Effector memory CD4-positive, alpha-beta T cell (primary cell): ENCODE results near the gene FBXO44.
"Not testable (repeated sequence)": the region's sequence is repeated elsewhere in the genome, so short reads cannot be mapped to it uniquely, and the experiment has no call there.

Experiments used
- DNase-seq, 3 donors: peaks; one replicate each; pipeline ENCODE4 v3.0.0-alpha.2; 2020
- H3K27ac ChIP-seq: 2 replicates; pipeline ENCODE4 v1.7.0; 2013; ENCODE audit warnings: mild to moderate bottlenecking, low read length, moderate library complexity; ENCODE audit not compliant: insufficient read depth, poor library complexity, severe bottlenecking
- H3K27me3 ChIP-seq: replicated peaks from 2 replicates; pipeline ENCODE4 v1.7.0; 2013; ENCODE audit warnings: mild to moderate bottlenecking, low read length; ENCODE audit not compliant: insufficient read depth, control insufficient read depth, poor library complexity, severe bottlenecking
- H3K36me3 ChIP-seq: 2 replicates; pipeline ENCODE4 v1.7.0; 2013; ENCODE audit warnings: mild to moderate bottlenecking, low read length, moderate library complexity; ENCODE audit not compliant: control insufficient read depth, insufficient read depth
- H3K4me1 ChIP-seq: 2 replicates; pipeline ENCODE4 v1.7.0; 2013; ENCODE audit warnings: low read length, mild to moderate bottlenecking; ENCODE audit not compliant: control insufficient read depth, insufficient read depth, poor library complexity, severe bottlenecking
- H3K4me3 ChIP-seq: 2 replicates; pipeline ENCODE4 v1.7.0; 2013; ENCODE audit warnings: low read length, low read depth, mild to moderate bottlenecking; ENCODE audit not compliant: insufficient read depth, poor library complexity, severe bottlenecking
- H3K9me3 ChIP-seq: 2 replicates; pipeline ENCODE4 v1.7.0; 2013; ENCODE audit warnings: mild to moderate bottlenecking, low read length, moderate library complexity; ENCODE audit not compliant: control insufficient read depth

The FBXO44 gene

DNA sequence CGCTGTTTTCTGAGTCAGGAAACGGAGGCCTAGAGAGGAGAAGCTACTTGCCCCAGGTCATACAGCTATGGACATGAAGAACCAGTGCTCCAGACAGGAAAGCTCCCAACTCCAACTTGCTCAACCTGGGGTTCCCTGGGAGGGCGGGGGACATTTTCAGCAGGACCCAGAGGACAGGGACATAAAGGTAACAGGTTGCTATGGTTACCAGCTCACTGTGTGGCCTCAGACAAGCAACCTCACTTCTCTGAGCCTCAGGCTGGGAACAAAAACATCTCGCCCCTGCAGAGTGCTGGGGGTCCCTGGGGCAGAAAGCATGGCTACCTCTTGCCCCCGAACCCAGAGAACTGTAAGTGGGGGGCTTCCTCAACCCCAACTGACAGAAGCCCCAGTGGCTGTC is 16.6 kb upstream of the FBXO44 start:
- Histone ChIP-seq H3K27me3 (no peaks in the 10 kb centered on the region), H3K4me3 (no peak overlapping the region), H3K9me3 (no peaks in the 10 kb centered on the region), H3K27ac (no peak overlapping the region), H3K36me3 (no peaks in the 10 kb centered on the region), H3K4me1 (no peaks in the 10 kb centered on the region)
- no peak for DNase-seq

DNA sequence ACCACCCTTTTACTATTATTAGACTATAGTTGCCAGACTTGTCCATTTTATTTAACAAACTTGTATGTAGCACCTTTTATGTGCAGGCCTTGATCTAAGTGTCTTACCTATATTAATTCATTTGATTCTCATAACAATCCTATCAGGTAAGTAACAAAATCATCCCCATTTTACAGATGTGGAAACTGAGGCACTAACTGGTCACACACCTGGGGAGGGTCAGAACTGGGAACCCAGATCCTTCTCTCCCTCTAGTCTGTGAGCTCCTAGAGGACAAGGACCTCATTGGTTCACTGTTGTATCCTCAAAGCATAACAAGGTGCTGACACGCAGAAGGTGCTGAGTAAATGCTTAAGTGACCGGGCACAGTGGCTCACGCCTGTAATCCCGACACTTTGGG is 15.3 kb upstream of the FBXO44 start:
- no peaks in the 10 kb centered on the region for H3K36me3 ChIP-seq
- no peaks in the 10 kb centered on the region for H3K9me3 ChIP-seq
- no peak overlapping the region for H3K27ac ChIP-seq
- H3K4me3 ChIP-seq = no peak overlapping the region
- DNase-seq = no peak
- H3K4me1 ChIP-seq = no peaks in the 10 kb centered on the region
- no peaks in the 10 kb centered on the region for H3K27me3 ChIP-seq

DNA sequence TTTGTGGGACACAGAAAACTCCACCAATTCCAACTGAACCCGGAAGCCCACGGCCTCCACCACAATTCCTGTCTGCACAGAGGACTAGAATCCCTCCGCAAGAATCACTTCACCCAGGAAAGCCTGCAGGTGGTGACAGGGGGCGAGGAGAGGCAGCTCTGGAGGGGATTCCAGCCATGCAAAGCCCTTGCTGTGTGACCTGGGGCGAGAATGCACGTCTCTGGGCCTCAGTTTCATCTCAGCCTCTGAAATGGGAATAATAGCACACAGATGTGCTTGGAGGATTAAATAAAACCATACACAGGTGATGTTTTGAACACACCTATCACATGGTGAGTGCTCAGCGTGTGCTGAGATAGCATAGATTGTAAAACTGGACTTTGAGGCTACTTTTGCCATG is 14.6 kb upstream of the FBXO44 start:
- no peaks in the 10 kb centered on the region for H3K9me3 ChIP-seq
- no peaks in the 10 kb centered on the region for H3K36me3 ChIP-seq
- H3K4me3 ChIP-seq = no peak overlapping the region
- no peaks in the 10 kb centered on the region for H3K4me1 ChIP-seq
- no peaks in the 10 kb centered on the region for H3K27me3 ChIP-seq
- DNase-seq = no peak
- H3K27ac ChIP-seq = no peak overlapping the region

DNA sequence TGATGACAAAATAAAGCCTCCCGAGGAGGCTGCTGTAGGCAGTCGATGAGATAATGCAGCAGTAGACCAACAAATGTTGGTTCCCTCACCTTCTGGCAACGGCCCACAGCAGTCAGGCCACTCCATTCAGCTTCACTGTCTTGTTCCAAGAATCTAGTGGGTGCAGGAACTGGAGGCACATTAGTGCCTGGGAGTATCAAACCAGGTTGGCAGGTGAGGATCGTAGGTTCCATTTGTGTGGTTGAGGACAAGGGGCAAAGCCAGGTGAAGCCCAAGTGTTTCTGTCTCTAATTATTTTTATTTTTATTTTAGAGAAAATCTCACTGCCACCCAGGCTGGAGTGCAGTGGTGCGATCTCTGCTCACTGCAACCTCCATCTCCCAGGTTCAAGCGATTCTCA is 13.7 kb upstream of the FBXO44 start:
- no peak for DNase-seq
- H3K27ac ChIP-seq = no peak overlapping the region
- no peaks in the 10 kb centered on the region for H3K9me3 ChIP-seq
- no peak overlapping the region for H3K4me3 ChIP-seq
- no peaks in the 10 kb centered on the region for H3K27me3 ChIP-seq
- no peaks in the 10 kb centered on the region for H3K36me3 ChIP-seq
- H3K4me1 ChIP-seq = no peaks in the 10 kb centered on the region

GRCh38 chr1:11641776-11642305 is 12.8 kb upstream of the FBXO44 start:
- H3K36me3 ChIP-seq = no peaks in the 10 kb centered on the region

DNA sequence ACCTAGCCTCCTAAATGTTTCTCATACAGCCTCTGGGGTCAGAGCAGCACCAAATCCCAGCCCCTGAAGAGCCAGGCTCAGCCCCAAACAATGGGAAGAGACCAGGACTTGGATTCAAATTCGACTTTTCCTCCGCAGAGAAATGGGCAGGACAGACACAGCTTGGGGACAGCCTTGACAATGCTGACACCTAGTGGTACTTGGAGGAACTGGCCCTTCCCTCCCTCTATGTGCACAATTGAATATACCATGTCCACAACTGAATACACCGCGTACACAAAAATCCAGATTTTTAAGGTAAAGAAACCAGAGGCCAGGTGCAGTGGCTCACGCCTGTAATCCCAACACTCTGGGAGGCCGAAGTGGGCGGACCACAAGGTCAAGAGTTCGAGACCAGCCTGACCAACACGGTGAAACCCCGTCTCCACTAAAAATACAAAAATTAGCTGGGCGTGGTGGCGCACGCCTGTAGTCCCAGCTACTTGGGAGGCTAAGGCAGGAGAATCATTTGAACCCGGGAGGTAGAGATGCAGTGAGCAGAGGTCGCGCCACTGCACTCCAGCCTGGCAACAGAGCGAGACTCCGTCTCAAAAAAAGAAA is 12.2 kb upstream of the FBXO44 start:
- not testable (repeated sequence) for H3K27me3 ChIP-seq, H3K9me3 ChIP-seq, H3K36me3 ChIP-seq, H3K4me3 ChIP-seq, H3K4me1 ChIP-seq, H3K27ac ChIP-seq
- DNase-seq = peak; percentile 38 to 61 (median 43)

More at GRCh38 chr1:11641776-11642305, 12.8 kb upstream of the FBXO44 start:
- Histone ChIP-seq H3K27ac (no peak overlapping the region), H3K4me1 (no peaks in the 10 kb centered on the region), H3K9me3 (no peaks in the 10 kb centered on the region), H3K27me3 (no peaks in the 10 kb centered on the region), H3K4me3 (no peak overlapping the region)
- no peak for DNase-seq

DNA sequence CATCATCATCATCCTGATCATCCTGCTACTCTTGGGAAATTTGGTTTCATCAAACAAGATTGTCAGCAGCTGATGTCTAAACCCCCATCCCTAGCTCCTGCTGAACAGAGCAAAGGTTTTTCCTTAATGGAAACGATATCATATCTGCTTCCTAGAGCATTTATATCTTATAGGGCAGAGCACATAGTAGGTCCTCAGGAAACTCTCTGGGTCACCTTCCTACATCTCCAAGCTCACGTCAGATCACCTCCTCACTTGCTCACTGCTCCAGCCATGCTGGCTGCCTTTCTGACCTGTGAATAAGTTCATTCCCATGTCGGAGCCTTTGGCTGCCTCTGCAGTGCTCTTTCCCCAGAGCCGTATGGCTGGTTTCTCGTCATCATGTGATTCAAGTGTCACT is 10.9 kb upstream of the FBXO44 start:
- Histone ChIP-seq H3K27ac (no peak overlapping the region), H3K27me3 (no peaks in the 10 kb centered on the region), H3K36me3 (no peaks in the 10 kb centered on the region), H3K4me3 (no peak overlapping the region), H3K4me1 (no peaks in the 10 kb centered on the region), H3K9me3 (no peaks in the 10 kb centered on the region)
- no peak for DNase-seq

DNA sequence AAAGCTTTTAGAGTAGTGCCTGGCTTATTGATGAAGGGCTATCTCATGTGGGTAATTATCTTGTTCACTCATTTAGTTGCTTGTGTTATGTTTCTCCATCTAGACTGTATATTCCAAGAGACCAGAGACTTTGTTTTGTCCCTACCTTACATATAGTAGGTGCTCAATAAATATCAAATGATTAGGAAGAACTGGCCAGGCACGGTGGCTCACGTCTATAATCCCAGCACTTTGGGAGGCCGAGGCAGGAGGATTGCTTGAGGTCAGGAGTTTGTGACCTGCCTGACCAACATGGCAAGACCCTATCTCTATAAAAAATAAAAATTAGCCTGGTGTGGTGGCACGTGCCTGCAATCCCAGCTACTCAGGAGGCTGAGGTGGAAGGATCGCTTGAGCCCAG is 9.4 kb upstream of the FBXO44 start:
- DNase-seq = no peak
- H3K27ac ChIP-seq = no peak overlapping the region
- H3K27me3 ChIP-seq = no peaks in the 10 kb centered on the region
- H3K36me3 ChIP-seq = no peaks in the 10 kb centered on the region
- peaks cover 10% of the 10 kb centered on the region for H3K4me1 ChIP-seq
- H3K9me3 ChIP-seq = no peaks in the 10 kb centered on the region
- H3K4me3 ChIP-seq = no peak overlapping the region

GRCh38 chr1:11645670-11646265 is 8.9 kb upstream of the FBXO44 start:
- Histone ChIP-seq H3K9me3 (no peaks in the 10 kb centered on the region), H3K27ac (no peak overlapping the region)

DNA sequence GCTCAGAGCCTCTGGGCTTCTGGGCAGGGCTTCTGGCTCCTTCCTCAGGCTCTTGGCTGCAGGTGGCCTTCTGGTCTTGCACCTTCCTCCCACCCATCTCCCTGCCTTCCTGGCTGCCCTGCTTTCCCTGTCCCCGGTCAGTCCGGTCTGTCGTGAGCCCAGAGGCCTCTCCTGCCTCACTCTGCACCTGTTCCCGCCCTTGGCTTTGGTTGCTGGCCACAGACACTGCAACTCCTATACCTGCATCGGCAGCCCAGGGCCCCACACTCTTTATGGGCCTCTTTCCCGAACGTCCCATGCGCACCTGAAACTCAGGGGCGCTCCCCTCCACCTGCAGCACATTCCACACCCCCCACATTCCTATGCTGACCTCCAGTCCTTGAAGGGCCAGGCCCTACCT is 8.4 kb upstream of the FBXO44 start:
- no peak for DNase-seq
- no peaks in the 10 kb centered on the region for H3K9me3 ChIP-seq
- H3K27ac ChIP-seq = no peak overlapping the region
- H3K27me3 ChIP-seq = no peaks in the 10 kb centered on the region
- no peaks in the 10 kb centered on the region for H3K36me3 ChIP-seq
- H3K4me1 ChIP-seq = peaks cover 21% of the 10 kb centered on the region
- no peak overlapping the region for H3K4me3 ChIP-seq

More at GRCh38 chr1:11645670-11646265, 8.9 kb upstream of the FBXO44 start:
- peak; percentile 48 to 65 (median 55) for DNase-seq
- H3K4me3 ChIP-seq = no peak overlapping the region
- peaks cover 15% of the 10 kb centered on the region for H3K4me1 ChIP-seq
- no peaks in the 10 kb centered on the region for H3K36me3 ChIP-seq
- H3K27me3 ChIP-seq = no peaks in the 10 kb centered on the region
